Epithelial cell of proximal tubule (primary cell): Measurements from ENCODE around the gene FCHSD1. TPM values are rescaled to one million over a fixed set of nuclear protein-coding genes. Genes with fewer than 3 reads are reported as not detected.

Source experiments
- DNase-seq: peaks from one replicate; pipeline ENCODE4 v3.0.0-alpha.2; 2011; ENCODE audit warnings: low read depth
- H3K4me3 ChIP-seq: 2 replicates; pipeline ENCODE4 v1.5.1; 2011; ENCODE audit warnings: low read depth, mild to moderate bottlenecking, low read length
- CTCF ChIP-seq: conservative IDR thresholded peaks from 2 replicates; pipeline ENCODE4 v1.5.1; 2012; ENCODE audit warnings: low read depth, mild to moderate bottlenecking, low read length
- total RNA-seq: library from RNA; depleted of rRNA; stranded (reverse); fragments of >200 nt; gene quantifications from 2 replicates; pipeline ENCODE4 v1.2.3, GENCODE V29; 2015

The FCHSD1 gene
- total RNA-seq, 1 donor from 2014 or later = 43.1 TPM

- no peak for TF ChIP-seq CTCF
- no peak for DNase-seq
- peak overlapping the region; percentile 67 for H3K4me3 ChIP-seq
Observed at GRCh38 chr5:141637123-141637766, 14.0 kb downstream of the FCHSD1 start.

DNA sequence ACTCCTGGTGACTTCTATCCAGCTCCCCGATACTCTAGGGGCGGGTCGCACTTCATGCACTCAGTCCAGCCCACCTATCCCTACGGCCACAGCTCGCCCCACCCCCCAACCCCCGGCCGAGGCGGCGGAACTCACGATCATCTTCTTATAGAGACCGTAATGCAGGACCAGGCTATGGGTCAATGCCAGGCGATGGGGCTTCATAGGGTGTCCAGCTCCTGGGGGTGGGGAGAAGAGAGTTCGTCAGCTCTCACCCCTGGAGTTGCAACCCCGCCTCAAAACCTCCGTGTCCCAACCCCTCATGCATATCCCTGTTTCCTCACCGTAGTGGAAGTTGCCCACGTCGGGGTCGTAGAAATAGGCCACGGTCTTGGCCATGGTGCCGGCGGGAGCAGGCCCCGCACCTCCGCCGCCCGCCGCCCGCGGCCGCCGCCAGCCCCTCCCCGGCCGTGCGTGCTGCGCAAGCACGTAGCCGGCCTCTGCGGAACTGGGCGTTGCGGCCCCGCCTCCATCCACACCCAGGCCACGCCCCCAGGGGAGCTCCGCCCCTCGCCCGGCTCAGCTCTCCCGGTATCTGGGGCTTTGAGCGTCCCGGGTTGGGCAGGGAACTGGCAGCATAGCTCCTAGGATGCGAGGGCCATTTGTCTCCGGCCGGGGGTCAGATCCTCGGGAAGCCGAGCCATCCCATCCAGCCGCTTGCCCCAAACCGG, 14.7 kb downstream of the FCHSD1 start, which contains the start of the genes HDAC3 and RELL2:
Gene HDAC3 (minus strand): TSS at position 437 of the 710 bp plus-strand sequence. CDS start 59 bp downstream, at position 378.
Gene RELL2 (plus strand): TSS at position 585 of the 710 bp plus-strand sequence. CDS start 1,229 bp downstream, outside the sequence.
- DNase-seq = no peak
- no peak for TF ChIP-seq CTCF
- peak within 1 kb of the TSS; percentile 67 for H3K4me3 ChIP-seq

- H3K4me3 ChIP-seq = peak overlapping the region; percentile 67
- no peak for TF ChIP-seq CTCF
- no peak for DNase-seq
Observed at GRCh38 chr5:141636106-141636412, 15.2 kb downstream of the FCHSD1 start.

- DNase-seq = no peak
Observed at GRCh38 chr5:141635646-141636045, 15.6 kb downstream of the FCHSD1 start.

GRCh38 chr5:141634720-141635119, 16.5 kb downstream of the FCHSD1 start:
- H3K4me3 ChIP-seq = no peak overlapping the region
- TF ChIP-seq CTCF = no peak
- no peak for DNase-seq

More at GRCh38 chr5:141635646-141636045, 15.6 kb downstream of the FCHSD1 start:
- no peak for TF ChIP-seq CTCF
- peak overlapping the region; percentile 67 for H3K4me3 ChIP-seq

DNA sequence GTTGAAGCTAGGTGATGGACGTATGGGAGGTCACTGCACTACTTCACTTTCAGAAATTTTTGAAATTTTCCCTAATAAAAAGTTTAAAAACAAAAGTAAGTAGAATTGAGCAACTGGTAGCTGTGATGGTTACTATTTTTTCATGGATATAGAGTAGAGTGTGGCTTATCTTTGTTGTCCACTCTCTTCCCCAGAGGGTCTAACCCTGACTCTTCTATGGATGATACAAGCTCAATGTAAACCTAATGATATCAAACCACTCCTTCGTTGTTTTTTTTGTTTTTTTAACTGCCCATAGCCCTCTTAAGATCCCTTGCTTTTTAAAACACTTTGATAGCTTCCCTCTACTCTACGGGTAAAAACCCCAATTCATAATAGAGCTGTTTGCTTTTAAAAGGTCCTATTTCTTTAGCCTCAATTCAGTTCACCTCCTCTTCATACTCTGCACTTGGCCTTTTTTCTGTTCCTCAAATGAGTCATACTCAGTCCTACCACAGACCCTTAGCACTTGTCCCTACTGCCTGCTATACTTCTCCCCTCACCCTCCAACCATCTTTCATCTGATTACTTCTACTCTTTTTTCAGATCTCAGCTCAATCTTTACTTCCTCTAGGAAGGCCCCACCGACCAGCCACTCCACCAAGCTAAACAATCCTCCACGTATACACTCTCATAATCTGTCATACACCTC, 17.2 kb downstream of the FCHSD1 start:
- DNase-seq = no peak
- TF ChIP-seq CTCF = no peak
- no peak overlapping the region for H3K4me3 ChIP-seq
